ENCODE measurements around the gene ZNF746.

DNA sequence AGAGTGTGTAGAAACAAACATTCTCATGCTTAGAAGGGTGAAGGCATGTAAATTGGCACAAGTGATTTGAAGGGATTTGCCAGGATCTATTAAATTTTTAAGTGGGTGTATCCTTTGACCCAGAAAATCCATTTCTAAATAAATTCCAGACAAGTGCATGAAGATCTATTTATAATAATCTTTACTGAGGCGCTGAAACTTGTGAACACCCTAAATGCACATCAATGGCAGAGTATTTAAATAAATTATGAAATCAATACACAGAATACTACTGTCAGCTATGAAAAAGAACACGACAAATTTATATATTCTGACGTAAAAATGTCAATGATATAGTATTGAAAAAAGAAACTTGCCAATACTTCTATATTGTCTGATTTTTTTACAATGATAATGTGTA lies 54.7 kb downstream of the ZNF746 start:
- TF ChIP-seq, protein P1, sequence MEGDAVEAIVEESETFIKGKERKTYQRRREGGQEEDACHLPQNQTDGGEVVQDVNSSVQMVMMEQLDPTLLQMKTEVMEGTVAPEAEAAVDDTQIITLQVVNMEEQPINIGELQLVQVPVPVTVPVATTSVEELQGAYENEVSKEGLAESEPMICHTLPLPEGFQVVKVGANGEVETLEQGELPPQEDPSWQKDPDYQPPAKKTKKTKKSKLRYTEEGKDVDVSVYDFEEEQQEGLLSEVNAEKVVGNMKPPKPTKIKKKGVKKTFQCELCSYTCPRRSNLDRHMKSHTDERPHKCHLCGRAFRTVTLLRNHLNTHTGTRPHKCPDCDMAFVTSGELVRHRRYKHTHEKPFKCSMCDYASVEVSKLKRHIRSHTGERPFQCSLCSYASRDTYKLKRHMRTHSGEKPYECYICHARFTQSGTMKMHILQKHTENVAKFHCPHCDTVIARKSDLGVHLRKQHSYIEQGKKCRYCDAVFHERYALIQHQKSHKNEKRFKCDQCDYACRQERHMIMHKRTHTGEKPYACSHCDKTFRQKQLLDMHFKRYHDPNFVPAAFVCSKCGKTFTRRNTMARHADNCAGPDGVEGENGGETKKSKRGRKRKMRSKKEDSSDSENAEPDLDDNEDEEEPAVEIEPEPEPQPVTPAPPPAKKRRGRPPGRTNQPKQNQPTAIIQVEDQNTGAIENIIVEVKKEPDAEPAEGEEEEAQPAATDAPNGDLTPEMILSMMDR (IDR thresholded peaks at IDR 0.05), result no peak
- TF ChIP-seq POLR2A (IDR thresholded peaks at IDR 0.05), result no peak

Data from testis (tissue), 2 donors.